Measurements from ENCODE around the gene ZNF343. TPM values are rescaled to one million over a fixed set of nuclear protein-coding genes. Genes with fewer than 3 reads are reported as not detected.
"Not testable (repeated sequence)": the region's sequence is repeated elsewhere in the genome, so short reads cannot be mapped to it uniquely, and the experiment has no call there.

ZNF343 gene
- total and polyA plus RNA-seq, 2 donors from 2014 or later, result 7.9 to 12.1 TPM

- FAIRE-seq (no peak), DNase-seq (no peak)
- peak overlapping the region; percentile 80 to 98 (median 91) for H3K4me3 ChIP-seq (ENCODE audit: low read length in 3 of 3)
- no peaks in the 10 kb centered on the region for H3K27me3 ChIP-seq (ENCODE audit: control insufficient read depth, insufficient read depth, low read length)
- intact Hi-C loops (cut with DNase I), result no loop called here
- peak overlapping the region; percentile 55 to 97 (median 68) for H3K9ac ChIP-seq (ENCODE audit: low read length in 3 of 3)
- TF ChIP-seq CTCF (IDR thresholded peaks at IDR 0.05; ENCODE audit: borderline replicate concordance, extremely low read depth, insufficient read depth), result no peak
- no peaks in the 10 kb centered on the region for H3K36me3 ChIP-seq (ENCODE audit: control insufficient read depth in 2 of 3, insufficient read depth in 3 of 3, low read length in 3 of 3)
- no peaks in the 10 kb centered on the region for H3K9me3 ChIP-seq (ENCODE audit: control insufficient read depth in 2 of 3, insufficient read depth in 1 of 3, low read length in 3 of 3)
- H3K4me1 ChIP-seq (ENCODE audit: control insufficient read depth in 2 of 3, insufficient read depth in 2 of 3, low read depth in 1 of 3, low read length in 3 of 3), result peaks cover 0 to 7% (median 0%) of the 10 kb centered on the region in 3 donors
- H3K27ac ChIP-seq (ENCODE audit: low read depth in 2 of 2, low read length in 2 of 2), result peak overlapping the region in 1 of 2 donors; percentile 85
These were observed 710 bp upstream of the ZNF343 start for GRCh38 chr20:2509468-2509781.

- peak in 2 of 5 donors; percentile 16 to 70 for DNase-seq
These were observed 662 bp downstream of the ZNF343 start for GRCh38 chr20:2507875-2508630.

GRCh38 chr20:2507464-2507863 lies 1.3 kb downstream of the ZNF343 start:
- peak overlapping the region in 1 of 3 donors; percentile 91 for H3K4me3 ChIP-seq (ENCODE audit: low read length in 3 of 3)
- TF ChIP-seq CTCF (IDR thresholded peaks at IDR 0.05; ENCODE audit: borderline replicate concordance, extremely low read depth, insufficient read depth), result no peak

More at GRCh38 chr20:2507875-2508630, 662 bp downstream of the ZNF343 start:
- FAIRE-seq, result no peak
- Histone ChIP-seq H3K4me3 (ENCODE audit: low read length in 3 of 3) (peak overlapping the region; percentile 80 to 98 (median 91)), H3K9me3 (ENCODE audit: control insufficient read depth in 2 of 3, insufficient read depth in 1 of 3, low read length in 3 of 3) (no peaks in the 10 kb centered on the region), H3K27me3 (ENCODE audit: control insufficient read depth, insufficient read depth, low read length) (no peaks in the 10 kb centered on the region), H3K9ac (ENCODE audit: low read length in 3 of 3) (peak overlapping the region; percentile 55 to 97 (median 93)), H3K27ac (ENCODE audit: low read depth in 2 of 2, low read length in 2 of 2) (peak overlapping the region in 1 of 2 donors; percentile 85), H3K36me3 (ENCODE audit: control insufficient read depth in 2 of 3, insufficient read depth in 3 of 3, low read length in 3 of 3) (no peaks in the 10 kb centered on the region), H3K4me1 (ENCODE audit: control insufficient read depth in 2 of 3, insufficient read depth in 2 of 3, low read depth in 1 of 3, low read length in 3 of 3) (peaks cover 0 to 7% (median 0%) of the 10 kb centered on the region in 3 donors)
- TF ChIP-seq CTCF (IDR thresholded peaks at IDR 0.05; ENCODE audit: borderline replicate concordance, extremely low read depth, insufficient read depth), result no peak
- intact Hi-C loops (cut with DNase I), result no loop called here

GRCh38 chr20:2506426-2506825 lies 2.3 kb downstream of the ZNF343 start:
- FAIRE-seq; intact Hi-C loops (cut with DNase I); H3K27me3 ChIP-seq (ENCODE audit: control insufficient read depth, insufficient read depth, low read length); H3K27ac ChIP-seq (ENCODE audit: low read depth in 2 of 2, low read length in 2 of 2); H3K4me3 ChIP-seq (ENCODE audit: low read length in 3 of 3); H3K9me3 ChIP-seq (ENCODE audit: control insufficient read depth in 2 of 3, insufficient read depth in 1 of 3, low read length in 3 of 3); DNase-seq; H3K36me3 ChIP-seq (ENCODE audit: control insufficient read depth in 2 of 3, insufficient read depth in 3 of 3, low read length in 3 of 3); H3K4me1 ChIP-seq (ENCODE audit: control insufficient read depth in 2 of 3, insufficient read depth in 2 of 3, low read depth in 1 of 3, low read length in 3 of 3); H3K9ac ChIP-seq (ENCODE audit: low read length in 3 of 3): not testable (repeated sequence)

More at GRCh38 chr20:2507464-2507863, 1.3 kb downstream of the ZNF343 start:
- Histone ChIP-seq H3K9ac (ENCODE audit: low read length in 3 of 3) (no peak overlapping the region), H3K27me3 (ENCODE audit: control insufficient read depth, insufficient read depth, low read length) (no peaks in the 10 kb centered on the region), H3K36me3 (ENCODE audit: control insufficient read depth in 2 of 3, insufficient read depth in 3 of 3, low read length in 3 of 3) (no peaks in the 10 kb centered on the region), H3K4me1 (ENCODE audit: control insufficient read depth in 2 of 3, insufficient read depth in 2 of 3, low read depth in 1 of 3, low read length in 3 of 3) (peaks cover 0 to 7% (median 0%) of the 10 kb centered on the region in 3 donors), H3K27ac (ENCODE audit: low read depth in 2 of 2, low read length in 2 of 2) (no peak overlapping the region), H3K9me3 (ENCODE audit: control insufficient read depth in 2 of 3, insufficient read depth in 1 of 3, low read length in 3 of 3) (no peaks in the 10 kb centered on the region)
- FAIRE-seq, result no peak
- intact Hi-C loops (cut with DNase I), result no loop called here
- no peak for DNase-seq

- FAIRE-seq; H3K9me3 ChIP-seq (ENCODE audit: control insufficient read depth in 2 of 3, insufficient read depth in 1 of 3, low read length in 3 of 3); intact Hi-C loops (cut with DNase I); H3K36me3 ChIP-seq (ENCODE audit: control insufficient read depth in 2 of 3, insufficient read depth in 3 of 3, low read length in 3 of 3); H3K9ac ChIP-seq (ENCODE audit: low read length in 3 of 3); H3K27me3 ChIP-seq (ENCODE audit: control insufficient read depth, insufficient read depth, low read length); H3K4me3 ChIP-seq (ENCODE audit: low read length in 3 of 3); H3K4me1 ChIP-seq (ENCODE audit: control insufficient read depth in 2 of 3, insufficient read depth in 2 of 3, low read depth in 1 of 3, low read length in 3 of 3); DNase-seq; H3K27ac ChIP-seq (ENCODE audit: low read depth in 2 of 2, low read length in 2 of 2): not testable (repeated sequence)
These were observed 3.9 kb downstream of the ZNF343 start for GRCh38 chr20:2504803-2505202.

- H3K27me3 ChIP-seq (ENCODE audit: control insufficient read depth, insufficient read depth, low read length); H3K27ac ChIP-seq (ENCODE audit: low read depth in 2 of 2, low read length in 2 of 2); H3K9me3 ChIP-seq (ENCODE audit: control insufficient read depth in 2 of 3, insufficient read depth in 1 of 3, low read length in 3 of 3); H3K4me3 ChIP-seq (ENCODE audit: low read length in 3 of 3); H3K4me1 ChIP-seq (ENCODE audit: control insufficient read depth in 2 of 3, insufficient read depth in 2 of 3, low read depth in 1 of 3, low read length in 3 of 3); H3K9ac ChIP-seq (ENCODE audit: low read length in 3 of 3); FAIRE-seq; intact Hi-C loops (cut with DNase I); DNase-seq: not testable (repeated sequence)
- H3K36me3 ChIP-seq (ENCODE audit: control insufficient read depth in 2 of 3, insufficient read depth in 3 of 3, low read length in 3 of 3), result peaks cover 0 to 15% (median 3%) of the 10 kb centered on the region in 3 donors
These were observed 5.8 kb downstream of the ZNF343 start for GRCh38 chr20:2502808-2503384.
